Trophoblast cell (in vitro differentiated cells and primary cell): ENCODE data around the gene EPB41.

Experiments used
- DNase-seq, 2 donors: peaks; one replicate each; pipeline ENCODE4 v3.0.0-alpha.2; 2016
- H2AFZ ChIP-seq: 2 replicates; pipeline ENCODE4 v1.6.1; 2013; ENCODE audit warnings: low read length, moderate library complexity, mild to moderate bottlenecking; ENCODE audit not compliant: insufficient read depth, poor library complexity
- H2AK5ac ChIP-seq: 2 replicates; pipeline ENCODE4 v1.6.1; 2013; ENCODE audit warnings: mild to moderate bottlenecking, low read length
- H2BK120ac ChIP-seq: 2 replicates; pipeline ENCODE4 v1.6.1; 2013; ENCODE audit warnings: low read length, mild to moderate bottlenecking, moderate library complexity; ENCODE audit not compliant: insufficient read depth, poor library complexity
- H2BK12ac ChIP-seq: 2 replicates; pipeline ENCODE4 v1.6.1; 2013; ENCODE audit warnings: mild to moderate bottlenecking, low read length, moderate library complexity
- H2BK5ac ChIP-seq: 2 replicates; pipeline ENCODE4 v1.6.1; 2013; ENCODE audit warnings: low read length, low read depth, moderate library complexity, mild to moderate bottlenecking; ENCODE audit not compliant: poor library complexity
- H3K14ac ChIP-seq: 2 replicates; pipeline ENCODE4 v1.6.1; 2013; ENCODE audit warnings: mild to moderate bottlenecking, low read length
- H3K18ac ChIP-seq: 2 replicates; pipeline ENCODE4 v1.6.1; 2013; ENCODE audit warnings: mild to moderate bottlenecking, low read length
- H3K23ac ChIP-seq: 2 replicates; pipeline ENCODE4 v1.6.1; 2013; ENCODE audit warnings: low read length
- H3K27ac ChIP-seq: 2 replicates; pipeline ENCODE4 v1.5.1; 2013; ENCODE audit warnings: low read depth, mild to moderate bottlenecking, inconsistent platforms, low read length, moderate library complexity
- H3K27me3 ChIP-seq: 2 replicates; pipeline ENCODE4 v1.6.1; 2013; ENCODE audit warnings: inconsistent platforms, mild to moderate bottlenecking, low read length, moderate library complexity; ENCODE audit not compliant: insufficient read depth
- H3K36me3 ChIP-seq, 2 experiments: 1 replicate in 1 of 2; 2 replicates in 1 of 2; pipeline ENCODE4 v1.6.1; 2013; ENCODE audit warnings: low read length in 2 of 2, mild to moderate bottlenecking in 2 of 2, moderate library complexity in 1 of 2; ENCODE audit not compliant: insufficient read depth in 2 of 2, control insufficient read depth in 1 of 2
- H3K4ac ChIP-seq: 2 replicates; pipeline ENCODE4 v1.6.1; 2013; ENCODE audit warnings: low read depth, mild to moderate bottlenecking, low read length, moderate library complexity
- H3K4me1 ChIP-seq, 2 experiments: 1 replicate in 1 of 2; 2 replicates in 1 of 2; pipeline ENCODE4 v1.6.1; 2013; ENCODE audit warnings: low read length in 2 of 2, mild to moderate bottlenecking in 2 of 2, moderate library complexity in 1 of 2; ENCODE audit not compliant: insufficient read depth in 2 of 2, control insufficient read depth in 1 of 2
- H3K4me2 ChIP-seq: 2 replicates; pipeline ENCODE4 v1.6.1; 2013; ENCODE audit warnings: inconsistent platforms, mild to moderate bottlenecking, low read length, moderate library complexity
- H3K4me3 ChIP-seq: 2 replicates; pipeline ENCODE4 v1.5.1; 2013; ENCODE audit warnings: mild to moderate bottlenecking, low read depth, low read length, inconsistent platforms
- H3K79me1 ChIP-seq: one replicate; pipeline ENCODE4 v1.6.1; 2013; ENCODE audit warnings: low read length
- H3K79me2 ChIP-seq: 2 replicates; pipeline ENCODE4 v1.6.1; 2013; ENCODE audit warnings: low read length, mild to moderate bottlenecking; ENCODE audit not compliant: control insufficient read depth, insufficient read depth, poor library complexity
- H3K9ac ChIP-seq: 2 replicates; pipeline ENCODE4 v1.6.1; 2013; ENCODE audit warnings: mild to moderate bottlenecking, low read length
- H3K9me3 ChIP-seq: 2 replicates; pipeline ENCODE4 v1.6.1; 2013; ENCODE audit warnings: low read depth, mild to moderate bottlenecking, control low read depth, inconsistent platforms, low read length; ENCODE audit not compliant: insufficient read depth
- H4K12ac ChIP-seq: 2 replicates; pipeline ENCODE4 v1.6.1; 2013; ENCODE audit warnings: low read depth, mild to moderate bottlenecking, low read length, moderate library complexity
- H4K8ac ChIP-seq: 2 replicates; pipeline ENCODE4 v1.6.1; 2013; ENCODE audit warnings: low read depth, mild to moderate bottlenecking, low read length, moderate library complexity
- H4K91ac ChIP-seq: one replicate; pipeline ENCODE4 v1.6.1; 2013; ENCODE audit warnings: low read depth, mild to moderate bottlenecking, low read length, moderate library complexity
- WGBS: extraction: QIAGEN DNeasy Blood & Tissue Kit; methylation state at CpG from one replicate; pipeline ENCODE4 v1.1.7; 2013; ENCODE audit warnings: missing lambda C conversion rate; ENCODE audit not compliant: insufficient read length, insufficient coverage; ENCODE audit errors: extremely low coverage; 5-methylcytosine and 5-hydroxymethylcytosine counted together

EPB41 gene

GRCh38 chr1:28985427-28985826, 71.1 kb downstream of the EPB41 start:
- H4K91ac ChIP-seq: no peak overlapping the region
- DNase-seq: no peak
- 100% methylated on average over 1 of the region's 1 CpG for WGBS

DNA sequence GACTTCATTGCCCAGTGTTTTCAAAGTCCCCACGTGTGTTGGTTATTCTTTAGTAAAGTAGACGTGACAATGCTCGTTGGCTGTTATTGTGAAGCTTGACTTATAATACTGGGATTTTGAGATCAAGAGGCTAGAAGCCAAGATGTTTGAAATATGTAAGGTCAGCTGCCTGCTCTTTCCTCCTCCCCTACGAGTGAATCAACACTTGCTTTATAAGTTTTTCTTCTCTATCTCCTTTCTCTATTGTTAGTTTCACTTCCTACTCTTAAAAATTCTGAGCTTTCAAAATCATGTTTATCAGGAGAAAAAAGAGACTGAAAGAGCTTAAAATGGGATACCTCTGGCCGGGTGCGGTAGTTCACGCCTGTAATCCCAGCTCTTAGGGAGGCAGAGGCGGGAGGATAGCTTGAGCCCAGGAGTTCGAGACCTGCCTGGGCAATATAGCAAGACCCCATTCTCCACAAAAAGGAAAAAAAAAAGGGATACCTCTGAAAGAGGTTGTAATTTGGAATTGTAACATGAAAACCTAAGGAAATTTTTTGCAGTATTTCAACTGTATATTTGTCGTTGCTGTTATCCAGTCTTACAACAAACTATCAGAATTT, 72.0 kb downstream of the EPB41 start:
- H3K4me3 ChIP-seq: no peak overlapping the region
- H2BK120ac ChIP-seq: no peak overlapping the region
- no peak overlapping the region for H3K4me2 ChIP-seq
- no peak overlapping the region for H3K14ac ChIP-seq
- no peaks in the 10 kb centered on the region for H3K79me2 ChIP-seq
- H4K91ac ChIP-seq: no peak overlapping the region
- H4K12ac ChIP-seq: no peak overlapping the region
- no peak for DNase-seq
- no peaks in the 10 kb centered on the region for H3K27me3 ChIP-seq
- WGBS: no CpG with 5 or more reads among the region's 10 CpGs
- no peaks in the 10 kb centered on the region for H3K9me3 ChIP-seq
- no peaks in the 10 kb centered on the region for H3K36me3 ChIP-seq
- no peak overlapping the region for H3K9ac ChIP-seq
- H2BK5ac ChIP-seq: no peak overlapping the region
- H2AFZ ChIP-seq: no peak overlapping the region
- H2BK12ac ChIP-seq: no peak overlapping the region
- H3K4me1 ChIP-seq: no peaks in the 10 kb centered on the region
- H3K18ac ChIP-seq: no peak overlapping the region
- H4K8ac ChIP-seq: no peak overlapping the region
- no peak overlapping the region for H3K27ac ChIP-seq
- H2AK5ac ChIP-seq: no peak overlapping the region
- no peak overlapping the region for H3K4ac ChIP-seq
- no peak overlapping the region for H3K23ac ChIP-seq
- H3K79me1 ChIP-seq: no peaks in the 10 kb centered on the region

More at GRCh38 chr1:28985427-28985826, 71.1 kb downstream of the EPB41 start:
- Histone ChIP-seq H2BK12ac (no peak overlapping the region), H3K79me1 (no peaks in the 10 kb centered on the region), H3K4me3 (no peak overlapping the region), H3K27ac (no peak overlapping the region), H3K4me1 (no peaks in the 10 kb centered on the region), H3K9me3 (no peaks in the 10 kb centered on the region), H3K4ac (no peak overlapping the region), H3K79me2 (no peaks in the 10 kb centered on the region), H2BK120ac (no peak overlapping the region), H3K23ac (no peak overlapping the region), H3K36me3 (no peaks in the 10 kb centered on the region), H2AFZ (no peak overlapping the region), H3K27me3 (no peaks in the 10 kb centered on the region), H3K4me2 (no peak overlapping the region), H3K18ac (no peak overlapping the region), H2BK5ac (no peak overlapping the region), H3K14ac (no peak overlapping the region), H3K9ac (no peak overlapping the region), H4K12ac (no peak overlapping the region), H2AK5ac (no peak overlapping the region), H4K8ac (no peak overlapping the region)

DNA sequence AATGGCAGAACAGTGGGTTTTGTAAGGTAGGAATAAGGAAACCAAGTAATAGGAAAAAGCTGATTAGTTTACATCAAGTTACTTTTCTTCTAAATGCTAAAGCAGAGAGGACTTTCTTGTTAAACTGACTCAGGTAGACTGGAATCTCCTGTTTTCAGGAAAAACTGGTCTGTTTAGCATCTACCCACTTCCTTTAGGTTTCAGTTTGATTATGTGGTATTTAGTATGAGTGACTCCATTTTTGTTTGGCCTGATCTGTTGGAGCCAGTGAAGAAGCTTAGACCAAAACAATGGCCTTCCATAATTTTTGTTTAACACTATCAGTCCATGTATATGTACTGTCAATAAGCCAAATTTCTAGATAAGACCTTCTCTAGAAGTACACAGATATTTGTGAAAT, 88.4 kb downstream of the EPB41 start:
- Histone ChIP-seq H2BK12ac (no peak overlapping the region), H2BK120ac (no peak overlapping the region), H3K36me3 (no peaks in the 10 kb centered on the region), H2BK5ac (no peak overlapping the region), H4K8ac (no peak overlapping the region), H3K27ac (no peak overlapping the region), H3K9ac (no peak overlapping the region), H3K4ac (no peak overlapping the region), H3K14ac (no peak overlapping the region), H3K79me1 (peaks cover 5% of the 10 kb centered on the region), H3K23ac (no peak overlapping the region), H2AK5ac (no peak overlapping the region), H3K27me3 (no peaks in the 10 kb centered on the region), H3K4me1 (peaks cover 5% of the 10 kb centered on the region in 2 experiments), H4K12ac (no peak overlapping the region), H4K91ac (no peak overlapping the region), H3K79me2 (no peaks in the 10 kb centered on the region), H3K4me3 (no peak overlapping the region), H2AFZ (no peak overlapping the region), H3K18ac (no peak overlapping the region), H3K4me2 (no peak overlapping the region), H3K9me3 (no peaks in the 10 kb centered on the region)
- peak; percentile 58 to 86 for DNase-seq

- Histone ChIP-seq H2AK5ac (no peak overlapping the region), H3K4ac (no peak overlapping the region), H4K8ac (no peak overlapping the region), H2BK120ac (no peak overlapping the region), H3K79me2 (no peaks in the 10 kb centered on the region), H4K12ac (no peak overlapping the region), H3K4me2 (no peak overlapping the region), H3K79me1 (peaks cover 5% of the 10 kb centered on the region), H3K18ac (no peak overlapping the region), H2BK12ac (no peak overlapping the region), H4K91ac (no peak overlapping the region), H3K23ac (no peak overlapping the region), H3K14ac (no peak overlapping the region), H3K27ac (no peak overlapping the region), H3K9me3 (no peaks in the 10 kb centered on the region), H3K27me3 (no peaks in the 10 kb centered on the region), H3K4me1 (peaks cover 5% of the 10 kb centered on the region in 2 experiments), H2AFZ (no peak overlapping the region), H3K9ac (no peak overlapping the region), H2BK5ac (no peak overlapping the region), H3K36me3 (no peaks in the 10 kb centered on the region), H3K4me3 (no peak overlapping the region)
- no CpG with 5 or more reads among the region's 1 CpG for WGBS
- DNase-seq: no peak
Observed at GRCh38 chr1:29004288-29004687, 89.9 kb downstream of the EPB41 start.
